COR-L47 (cell line): Measurements from ENCODE around the gene LRRK1.

Experiments used
- DNase-seq: peaks from one replicate; lab custom pipeline; 2025; lab: John Stamatoyannopoulos, UW

Gene LRRK1

GRCh38 chr15:101059381-101060341, 140.5 kb downstream of the LRRK1 start:
- no peak for DNase-seq

GRCh38 chr15:101060576-101061551, 141.7 kb downstream of the LRRK1 start:
- DNase-seq, result no peak

GRCh38 chr15:101062063-101062462, 142.9 kb downstream of the LRRK1 start:
- no peak for DNase-seq

GRCh38 chr15:101062471-101063171, 143.5 kb downstream of the LRRK1 start:
- no peak for DNase-seq

GRCh38 chr15:101063212-101063611, 144.1 kb downstream of the LRRK1 start:
- DNase-seq, result no peak

GRCh38 chr15:101063891-101064794, 145.0 kb downstream of the LRRK1 start:
- DNase-seq, result no peak

- no peak for DNase-seq
Observed at GRCh38 chr15:101064795-101065569, 145.8 kb downstream of the LRRK1 start.

- no peak for DNase-seq
Observed at GRCh38 chr15:101065570-101066221, 146.5 kb downstream of the LRRK1 start.

GRCh38 chr15:101066501-101067408, 147.6 kb downstream of the LRRK1 start:
- DNase-seq, result no peak

- no peak for DNase-seq
Observed at GRCh38 chr15:101067660-101068522, 148.7 kb downstream of the LRRK1 start.

GRCh38 chr15:101068523-101068960, 149.4 kb downstream of the LRRK1 start:
- no peak for DNase-seq

GRCh38 chr15:101068961-101069653, 149.9 kb downstream of the LRRK1 start:
- no peak for DNase-seq

GRCh38 chr15:101069654-101069973, 150.5 kb downstream of the LRRK1 start:
- no peak for DNase-seq

- DNase-seq, result no peak
Observed at GRCh38 chr15:101070024-101070423, 150.9 kb downstream of the LRRK1 start.

GRCh38 chr15:101070502-101071273, 151.5 kb downstream of the LRRK1 start:
- no peak for DNase-seq

GRCh38 chr15:101071651-101072050, 152.5 kb downstream of the LRRK1 start:
- no peak for DNase-seq
